ENCODE results near the gene SOX30.

SOX30 gene

DNA sequence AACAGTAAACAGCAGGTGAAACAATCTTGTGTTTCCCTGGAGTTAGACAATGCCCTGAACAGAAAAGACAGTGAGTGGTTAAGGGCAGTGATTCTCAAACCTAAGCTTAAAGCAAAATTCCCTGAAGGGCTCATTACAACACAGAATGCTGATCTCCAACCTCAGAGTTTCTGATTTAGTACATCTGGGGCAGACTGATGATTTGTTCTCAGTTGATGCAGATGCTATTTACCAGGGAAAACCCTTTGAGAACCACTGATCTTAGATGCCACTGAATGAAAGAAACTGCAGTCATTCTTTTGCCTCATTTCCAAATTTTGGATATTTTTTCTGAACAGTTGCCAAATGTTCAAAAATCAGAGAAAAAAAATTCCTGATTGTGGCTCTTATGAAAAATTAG lies 58.0 kb downstream of the SOX30 start:
- no peaks in the 10 kb centered on the region for H3K27me3 ChIP-seq (ENCODE audit: insufficient read depth, low read length)

DNA sequence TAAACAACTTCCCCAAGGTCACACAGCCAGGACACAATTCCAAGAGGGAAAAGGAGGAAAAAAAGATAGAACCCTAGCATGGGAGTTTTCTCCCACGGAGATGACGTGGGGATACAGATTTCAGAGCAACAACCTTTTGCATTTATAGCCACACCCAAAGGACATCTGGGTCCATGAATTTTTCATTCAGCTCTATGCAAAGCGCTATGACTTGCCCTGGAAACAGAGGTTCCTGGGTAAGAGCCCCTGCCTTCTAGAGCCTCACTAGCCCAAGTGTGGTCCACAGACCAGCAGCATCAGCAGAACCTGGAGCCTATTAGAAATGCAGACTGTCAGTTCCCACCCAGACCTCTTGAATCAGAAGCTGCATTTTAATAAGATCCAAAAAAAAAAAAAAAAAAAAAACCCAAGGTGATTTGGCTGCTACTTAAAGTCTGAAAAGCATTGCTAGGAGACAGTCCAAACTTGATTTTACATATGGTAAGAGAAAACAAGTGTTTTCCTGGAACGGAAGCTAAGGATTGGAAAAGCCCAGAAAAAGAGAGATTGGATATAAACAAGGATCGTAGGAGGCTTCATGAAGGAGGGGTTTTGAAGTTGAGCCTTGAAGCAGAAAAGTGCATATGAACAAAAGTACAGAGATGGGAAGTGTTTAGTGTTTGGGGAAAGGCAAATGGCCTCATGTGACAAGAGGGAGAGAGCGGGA lies 59.0 kb downstream of the SOX30 start:
- H3K4me3 ChIP-seq (ENCODE audit: low read length), result no peak overlapping the region
- peaks cover 10% of the 10 kb centered on the region for H3K4me1 ChIP-seq (ENCODE audit: insufficient read depth, low read length)
- no peaks in the 10 kb centered on the region for H3K9me3 ChIP-seq (ENCODE audit: low read length)
- H2AFZ ChIP-seq (ENCODE audit: low read depth, low read length), result no peak overlapping the region
- H3K36me3 ChIP-seq (ENCODE audit: insufficient read depth, low read length), result no peaks in the 10 kb centered on the region
- no peaks in the 10 kb centered on the region for H3K27me3 ChIP-seq (ENCODE audit: insufficient read depth, low read length)

More for the DNA sequence above, 58.0 kb downstream of the SOX30 start:
- Histone ChIP-seq H3K9me3 (ENCODE audit: low read length) (no peaks in the 10 kb centered on the region), H3K36me3 (ENCODE audit: insufficient read depth, low read length) (no peaks in the 10 kb centered on the region), H2AFZ (ENCODE audit: low read depth, low read length) (no peak overlapping the region), H3K4me3 (ENCODE audit: low read length) (no peak overlapping the region), H3K4me1 (ENCODE audit: insufficient read depth, low read length) (peaks cover 10% of the 10 kb centered on the region)

DNA sequence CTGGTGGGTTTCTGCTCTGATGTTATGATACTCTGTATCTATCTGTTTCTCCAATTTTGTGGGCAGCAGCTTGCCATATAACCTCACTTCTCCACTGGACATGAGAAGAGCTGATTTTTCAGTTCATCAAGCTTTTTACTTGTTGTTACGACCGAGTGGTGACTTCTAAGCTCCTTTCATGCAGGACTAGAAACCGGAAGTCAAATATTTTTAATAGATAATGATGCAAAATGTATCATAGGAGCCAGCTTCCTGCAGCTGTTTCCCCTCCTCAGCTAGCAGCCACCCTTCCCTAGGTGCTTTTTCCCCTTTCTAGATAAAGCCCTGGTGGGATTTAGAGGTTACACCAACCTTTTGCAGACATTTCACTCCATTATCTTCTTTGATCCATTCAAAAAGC lies 59.6 kb downstream of the SOX30 start:
- Histone ChIP-seq H3K4me1 (ENCODE audit: insufficient read depth, low read length) (peaks cover 10% of the 10 kb centered on the region), H3K9me3 (ENCODE audit: low read length) (no peaks in the 10 kb centered on the region)

DNA sequence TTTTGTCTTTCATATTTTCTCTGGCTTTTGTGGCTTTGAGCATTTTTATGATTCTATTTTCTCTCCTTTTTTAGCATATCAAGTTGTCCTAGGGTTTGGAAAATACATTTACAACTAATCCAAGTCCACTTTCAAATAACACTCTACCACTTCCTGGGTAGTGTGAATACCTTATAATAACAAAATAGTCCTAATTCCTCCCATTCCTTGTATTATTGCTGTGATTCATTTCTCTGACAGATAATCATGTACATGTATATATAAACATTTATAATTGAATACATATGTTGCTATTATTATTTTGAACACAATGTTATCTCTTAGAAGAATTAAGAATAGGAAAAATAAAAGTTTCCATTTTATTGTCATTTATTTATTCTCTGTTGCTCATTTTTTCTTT lies 61.8 kb downstream of the SOX30 start:
- no peaks in the 10 kb centered on the region for H3K9me3 ChIP-seq (ENCODE audit: low read length)
- H2AFZ ChIP-seq (ENCODE audit: low read depth, low read length), result no peak overlapping the region
- peaks cover 7% of the 10 kb centered on the region for H3K4me1 ChIP-seq (ENCODE audit: insufficient read depth, low read length)
- no peaks in the 10 kb centered on the region for H3K36me3 ChIP-seq (ENCODE audit: insufficient read depth, low read length)
- H3K27me3 ChIP-seq (ENCODE audit: insufficient read depth, low read length), result no peaks in the 10 kb centered on the region
- no peak overlapping the region for H3K4me3 ChIP-seq (ENCODE audit: low read length)

More for the DNA sequence above, 59.6 kb downstream of the SOX30 start:
- Histone ChIP-seq H3K4me3 (ENCODE audit: low read length) (no peak overlapping the region), H3K27me3 (ENCODE audit: insufficient read depth, low read length) (no peaks in the 10 kb centered on the region), H2AFZ (ENCODE audit: low read depth, low read length) (no peak overlapping the region), H3K36me3 (ENCODE audit: insufficient read depth, low read length) (no peaks in the 10 kb centered on the region)

DNA sequence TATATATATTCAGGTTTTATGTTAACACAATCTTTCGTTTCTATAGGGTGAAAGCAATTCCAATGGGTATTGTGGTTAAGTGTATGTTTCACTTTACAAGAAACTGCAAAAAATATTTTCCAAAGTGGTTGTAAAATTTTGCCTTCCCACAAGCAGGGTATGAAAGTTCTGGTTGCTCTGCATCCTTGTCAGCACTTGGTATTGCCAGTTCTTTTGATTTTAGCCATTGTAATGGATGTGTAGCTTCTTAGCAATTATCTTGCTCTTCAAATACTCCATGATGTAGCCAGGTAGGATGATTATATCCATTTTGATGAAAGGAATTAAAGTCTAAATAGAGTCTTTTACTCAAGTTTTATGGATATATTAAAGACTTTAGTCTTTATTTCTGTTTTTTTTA lies 67.6 kb downstream of the SOX30 start:
- Histone ChIP-seq H2AFZ (ENCODE audit: low read depth, low read length) (no peak overlapping the region), H3K4me3 (ENCODE audit: low read length) (no peak overlapping the region), H3K36me3 (ENCODE audit: insufficient read depth, low read length) (no peaks in the 10 kb centered on the region), H3K27me3 (ENCODE audit: insufficient read depth, low read length) (no peaks in the 10 kb centered on the region), H3K9me3 (ENCODE audit: low read length) (no peaks in the 10 kb centered on the region), H3K4me1 (ENCODE audit: insufficient read depth, low read length) (no peaks in the 10 kb centered on the region)

DNA sequence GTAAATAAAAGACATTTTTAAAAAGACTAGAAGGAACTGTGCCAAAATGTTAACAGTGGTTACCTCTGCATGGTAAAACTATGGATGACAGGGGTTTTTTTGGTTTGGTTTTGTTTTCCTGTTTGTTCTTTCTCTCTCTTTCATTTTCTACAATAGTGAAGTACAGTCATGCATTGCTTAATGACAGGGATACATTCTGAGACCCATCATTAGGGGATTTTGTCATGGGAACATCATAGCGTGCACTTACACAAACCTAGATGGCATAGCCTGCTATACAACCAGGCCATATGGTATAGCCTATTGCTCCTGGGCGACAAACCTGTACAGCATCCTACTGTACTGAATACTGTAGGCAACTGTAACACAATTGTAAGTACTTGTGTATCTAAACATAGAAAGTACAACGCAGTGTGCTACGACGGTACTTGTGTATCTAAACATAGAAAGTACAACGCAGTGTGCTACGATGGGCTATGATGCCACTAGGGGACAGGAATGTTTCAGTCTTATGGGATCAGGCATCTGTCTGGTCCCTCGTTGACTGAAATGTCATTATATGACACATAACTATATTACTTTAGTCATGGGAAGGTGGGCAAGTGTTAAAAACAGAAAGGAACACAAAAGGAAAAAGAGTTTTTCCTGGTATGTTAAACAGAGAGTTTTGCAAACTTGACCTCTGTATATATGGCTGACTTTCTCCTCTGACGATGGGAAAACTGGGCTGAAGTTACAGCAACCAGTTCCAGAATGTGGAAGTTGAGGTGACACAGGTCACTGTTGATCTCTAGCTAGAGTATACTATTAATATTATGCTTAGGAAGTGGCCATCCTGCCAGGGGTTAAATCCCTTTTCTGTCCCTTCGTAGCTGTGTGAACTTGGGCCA lies 69.3 kb downstream of the SOX30 start:
- no peak overlapping the region for H3K4me3 ChIP-seq (ENCODE audit: low read length)
- H3K9me3 ChIP-seq (ENCODE audit: low read length), result no peaks in the 10 kb centered on the region

DNA sequence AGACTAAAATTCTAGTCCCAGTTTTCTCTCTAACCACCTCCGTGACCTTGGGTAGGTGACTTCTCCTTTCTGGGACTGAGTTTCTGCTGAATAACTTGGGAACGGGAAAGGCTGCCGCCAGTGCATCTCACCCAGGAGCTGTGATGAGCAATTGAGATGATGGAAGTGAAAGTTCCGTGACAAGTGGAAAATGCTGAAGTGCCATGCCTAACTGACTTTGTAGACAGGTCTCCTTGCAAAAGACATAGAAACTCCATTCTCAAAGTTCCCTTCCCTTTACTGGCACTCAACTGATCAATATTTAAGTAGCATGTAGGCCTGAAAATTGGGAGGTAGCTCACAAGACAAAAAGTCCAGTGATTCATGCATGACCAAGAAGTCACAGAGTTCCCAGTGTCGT lies 70.3 kb downstream of the SOX30 start:
- H3K27me3 ChIP-seq (ENCODE audit: insufficient read depth, low read length), result no peaks in the 10 kb centered on the region
- H3K4me1 ChIP-seq (ENCODE audit: insufficient read depth, low read length), result no peaks in the 10 kb centered on the region
- no peak overlapping the region for H3K4me3 ChIP-seq (ENCODE audit: low read length)
- no peaks in the 10 kb centered on the region for H3K36me3 ChIP-seq (ENCODE audit: insufficient read depth, low read length)
- no peaks in the 10 kb centered on the region for H3K9me3 ChIP-seq (ENCODE audit: low read length)
- H2AFZ ChIP-seq (ENCODE audit: low read depth, low read length), result no peak overlapping the region

More for the DNA sequence above, 69.3 kb downstream of the SOX30 start:
- no peaks in the 10 kb centered on the region for H3K4me1 ChIP-seq (ENCODE audit: insufficient read depth, low read length)
- no peaks in the 10 kb centered on the region for H3K27me3 ChIP-seq (ENCODE audit: insufficient read depth, low read length)
- H3K36me3 ChIP-seq (ENCODE audit: insufficient read depth, low read length), result no peaks in the 10 kb centered on the region
- H2AFZ ChIP-seq (ENCODE audit: low read depth, low read length), result no peak overlapping the region

DNA sequence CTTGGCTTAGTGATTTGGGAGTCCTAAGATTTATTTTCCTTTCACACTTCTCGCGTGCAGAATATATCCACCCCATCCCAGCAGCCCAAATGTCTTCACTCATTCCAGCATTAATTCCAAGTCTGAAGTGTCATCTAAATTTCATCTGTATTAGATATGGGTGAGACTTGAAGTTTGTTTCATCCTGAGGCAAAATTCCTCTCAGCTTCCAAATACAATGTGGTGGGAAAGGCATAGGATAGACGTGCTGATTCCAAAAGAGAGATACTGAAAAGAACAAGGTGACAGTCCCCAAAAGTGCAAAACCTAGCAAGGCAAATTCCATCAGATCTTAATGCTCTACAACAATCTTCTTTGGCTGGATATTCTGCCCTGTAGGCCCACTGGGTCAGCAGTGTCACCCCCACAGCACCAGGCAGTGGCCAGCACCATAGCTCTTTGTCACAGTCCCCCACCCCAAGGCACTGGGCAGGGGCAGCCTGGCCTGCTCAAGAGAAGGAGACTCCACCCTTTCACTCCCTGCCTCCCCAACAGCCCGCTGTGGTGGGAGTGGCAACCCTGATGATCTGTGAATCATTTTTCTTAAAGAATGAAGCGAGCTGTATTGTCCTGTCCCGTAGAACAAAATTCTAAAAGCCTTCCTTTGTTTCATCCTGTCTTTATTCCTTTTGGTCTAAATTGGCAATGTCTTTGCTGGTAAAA lies 74.0 kb downstream of the SOX30 start:
- no peaks in the 10 kb centered on the region for H3K36me3 ChIP-seq (ENCODE audit: insufficient read depth, low read length)
- H3K4me1 ChIP-seq (ENCODE audit: insufficient read depth, low read length), result peaks cover 2% of the 10 kb centered on the region
- no peak overlapping the region for H3K4me3 ChIP-seq (ENCODE audit: low read length)
- H2AFZ ChIP-seq (ENCODE audit: low read depth, low read length), result no peak overlapping the region
- no peaks in the 10 kb centered on the region for H3K27me3 ChIP-seq (ENCODE audit: insufficient read depth, low read length)
- H3K9me3 ChIP-seq (ENCODE audit: low read length), result no peaks in the 10 kb centered on the region

DNA sequence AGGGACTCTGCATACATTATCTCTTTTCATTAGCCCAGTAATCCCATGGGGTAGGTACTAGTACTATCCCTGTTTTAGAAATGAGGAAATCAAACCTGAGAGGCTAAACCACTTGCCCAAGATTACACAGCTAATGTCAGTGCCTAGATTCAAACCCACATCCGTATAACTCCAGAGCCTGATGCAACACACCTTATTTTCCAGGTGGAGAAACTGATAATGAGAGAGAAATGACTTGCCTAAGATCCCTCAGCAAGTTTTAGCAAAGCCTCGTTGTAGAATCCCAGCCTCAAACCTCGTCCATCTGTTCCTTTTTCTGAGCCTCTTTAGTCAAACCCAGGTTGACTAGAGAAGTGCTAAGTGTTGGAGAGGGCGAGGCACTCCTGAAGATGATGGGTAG lies 75.6 kb downstream of the SOX30 start:
- Histone ChIP-seq H3K4me1 (ENCODE audit: insufficient read depth, low read length) (peaks cover 3% of the 10 kb centered on the region), H3K4me3 (ENCODE audit: low read length) (no peak overlapping the region), H3K9me3 (ENCODE audit: low read length) (no peaks in the 10 kb centered on the region), H3K36me3 (ENCODE audit: insufficient read depth, low read length) (no peaks in the 10 kb centered on the region), H2AFZ (ENCODE audit: low read depth, low read length) (no peak overlapping the region), H3K27me3 (ENCODE audit: insufficient read depth, low read length) (no peaks in the 10 kb centered on the region)

Data from neuron (in vitro differentiated cells).